ENCODE measurements around the gene MEG3.

MEG3 gene

GRCh38 chr14:100841761-100842403 is 16.0 kb downstream of the MEG3 start:
- peaks cover 44% of the 10 kb centered on the region for H3K4me1 ChIP-seq (ENCODE audit: control insufficient read depth, insufficient read depth, low read length, poor library complexity, severe bottlenecking)
- 91 to 93% methylated on average over 12 to 15 of the region's 15 CpGs for WGBS, 2 experiments (ENCODE audit: insufficient coverage in 2 of 2)
- H3K4me3 ChIP-seq (ENCODE audit: extremely low read depth, insufficient read depth, low read length, poor library complexity, severe bottlenecking), result no peak overlapping the region
- H3K27ac ChIP-seq (ENCODE audit: low read depth, low read length, severe bottlenecking), result no peak overlapping the region
- no peaks in the 10 kb centered on the region for H3K9me3 ChIP-seq (ENCODE audit: control insufficient read depth, low read length)
- no peaks in the 10 kb centered on the region for H3K36me3 ChIP-seq (ENCODE audit: control insufficient read depth, insufficient read depth, low read length)

- Histone ChIP-seq H3K4me3 (ENCODE audit: extremely low read depth, insufficient read depth, low read length, poor library complexity, severe bottlenecking) (no peak overlapping the region), H3K4me1 (ENCODE audit: control insufficient read depth, insufficient read depth, low read length, poor library complexity, severe bottlenecking) (peaks cover 40% of the 10 kb centered on the region), H3K36me3 (ENCODE audit: control insufficient read depth, insufficient read depth, low read length) (no peaks in the 10 kb centered on the region), H3K9me3 (ENCODE audit: control insufficient read depth, low read length) (no peaks in the 10 kb centered on the region), H3K27ac (ENCODE audit: low read depth, low read length, severe bottlenecking) (peak overlapping the region; percentile 76)
- WGBS, 2 experiments (ENCODE audit: insufficient coverage in 2 of 2), result 49 to 68% methylated on average over 6 of the region's 8 CpGs
Observed at GRCh38 chr14:100842799-100843198, 16.9 kb downstream of the MEG3 start.

- 94 to 100% methylated on average over 2 to 4 of the region's 4 CpGs for WGBS, 2 experiments (ENCODE audit: insufficient coverage in 2 of 2)
- Histone ChIP-seq H3K4me3 (ENCODE audit: extremely low read depth, insufficient read depth, low read length, poor library complexity, severe bottlenecking) (no peak overlapping the region), H3K36me3 (ENCODE audit: control insufficient read depth, insufficient read depth, low read length) (no peaks in the 10 kb centered on the region), H3K27ac (ENCODE audit: low read depth, low read length, severe bottlenecking) (no peak overlapping the region), H3K9me3 (ENCODE audit: control insufficient read depth, low read length) (no peaks in the 10 kb centered on the region), H3K4me1 (ENCODE audit: control insufficient read depth, insufficient read depth, low read length, poor library complexity, severe bottlenecking) (peaks cover 36% of the 10 kb centered on the region)
Observed at GRCh38 chr14:100844082-100844408, 18.1 kb downstream of the MEG3 start.

GRCh38 chr14:100844421-100844820 is 18.5 kb downstream of the MEG3 start:
- Histone ChIP-seq H3K9me3 (ENCODE audit: control insufficient read depth, low read length) (no peaks in the 10 kb centered on the region), H3K27ac (ENCODE audit: low read depth, low read length, severe bottlenecking) (no peak overlapping the region), H3K36me3 (ENCODE audit: control insufficient read depth, insufficient read depth, low read length) (no peaks in the 10 kb centered on the region), H3K4me3 (ENCODE audit: extremely low read depth, insufficient read depth, low read length, poor library complexity, severe bottlenecking) (no peak overlapping the region), H3K4me1 (ENCODE audit: control insufficient read depth, insufficient read depth, low read length, poor library complexity, severe bottlenecking) (peaks cover 33% of the 10 kb centered on the region)
- WGBS, 2 experiments (ENCODE audit: insufficient coverage in 2 of 2), result 86 to 93% methylated on average over 5 to 8 of the region's 9 CpGs

- Histone ChIP-seq H3K36me3 (ENCODE audit: control insufficient read depth, insufficient read depth, low read length) (no peaks in the 10 kb centered on the region), H3K4me3 (ENCODE audit: extremely low read depth, insufficient read depth, low read length, poor library complexity, severe bottlenecking) (no peak overlapping the region), H3K4me1 (ENCODE audit: control insufficient read depth, insufficient read depth, low read length, poor library complexity, severe bottlenecking) (peaks cover 28% of the 10 kb centered on the region), H3K27ac (ENCODE audit: low read depth, low read length, severe bottlenecking) (no peak overlapping the region), H3K9me3 (ENCODE audit: control insufficient read depth, low read length) (no peaks in the 10 kb centered on the region)
- WGBS, 2 experiments (ENCODE audit: insufficient coverage in 2 of 2), result 95 to 96% methylated on average over 8 to 12 of the region's 13 CpGs
Observed at GRCh38 chr14:100844846-100845245, 18.9 kb downstream of the MEG3 start.

DNA sequence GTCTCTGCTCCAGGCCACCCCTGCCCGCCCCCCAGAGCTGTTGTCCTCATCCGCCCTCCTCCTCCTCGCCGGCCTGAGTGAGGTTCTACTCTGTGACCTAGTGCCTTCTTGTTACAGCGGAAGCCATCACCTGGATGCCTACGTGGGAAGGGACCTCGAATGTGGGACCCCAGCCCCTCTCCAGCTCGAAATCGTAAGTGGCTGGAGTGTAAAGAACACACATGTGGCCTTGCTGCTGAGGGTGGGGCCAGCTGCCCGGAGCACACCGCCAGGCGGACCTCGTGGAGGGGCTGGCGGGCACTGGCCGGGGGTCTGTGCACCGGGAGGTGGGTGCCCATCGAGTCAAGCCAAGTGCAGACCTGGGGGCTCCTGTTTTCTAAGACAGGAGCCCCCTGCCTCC is 19.4 kb downstream of the MEG3 start:
- Histone ChIP-seq H3K27ac (ENCODE audit: low read depth, low read length, severe bottlenecking) (no peak overlapping the region), H3K36me3 (ENCODE audit: control insufficient read depth, insufficient read depth, low read length) (no peaks in the 10 kb centered on the region)

DNA sequence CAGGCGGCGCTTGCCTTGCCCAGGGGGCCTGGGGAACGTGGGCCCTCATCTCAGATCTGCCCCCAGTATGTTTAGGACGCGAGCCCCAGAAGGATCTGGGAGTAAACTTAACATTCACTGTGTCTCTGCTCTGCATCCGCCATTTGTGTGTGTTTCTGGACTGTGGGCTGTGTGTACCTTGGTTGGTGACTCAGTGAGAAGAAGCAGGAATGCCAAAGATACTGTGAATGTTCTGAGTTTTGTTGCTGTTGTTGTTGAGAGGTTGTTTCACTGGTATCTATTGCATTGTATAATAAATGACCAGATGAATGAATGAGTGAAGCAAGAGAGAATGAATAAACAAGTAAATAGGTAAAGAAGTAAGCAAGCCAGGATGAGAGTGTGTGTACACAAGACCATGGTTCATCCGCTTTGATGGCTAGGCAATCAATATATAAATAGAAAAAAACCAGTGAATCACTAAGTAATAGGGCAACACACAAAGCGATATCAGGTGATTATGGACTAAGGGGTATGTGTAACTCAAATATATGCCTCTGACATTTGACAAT is 20.5 kb downstream of the MEG3 start:
- Histone ChIP-seq H3K4me1 (ENCODE audit: control insufficient read depth, insufficient read depth, low read length, poor library complexity, severe bottlenecking) (peaks cover 17% of the 10 kb centered on the region), H3K9me3 (ENCODE audit: control insufficient read depth, low read length) (no peaks in the 10 kb centered on the region), H3K36me3 (ENCODE audit: control insufficient read depth, insufficient read depth, low read length) (no peaks in the 10 kb centered on the region), H3K27ac (ENCODE audit: low read depth, low read length, severe bottlenecking) (no peak overlapping the region), H3K4me3 (ENCODE audit: extremely low read depth, insufficient read depth, low read length, poor library complexity, severe bottlenecking) (no peak overlapping the region)
- WGBS, 2 experiments (ENCODE audit: insufficient coverage in 2 of 2), result 88 to 97% methylated on average over 5 to 6 of the region's 8 CpGs

More for the DNA sequence above, 19.4 kb downstream of the MEG3 start:
- Histone ChIP-seq H3K9me3 (ENCODE audit: control insufficient read depth, low read length) (no peaks in the 10 kb centered on the region), H3K4me3 (ENCODE audit: extremely low read depth, insufficient read depth, low read length, poor library complexity, severe bottlenecking) (no peak overlapping the region), H3K4me1 (ENCODE audit: control insufficient read depth, insufficient read depth, low read length, poor library complexity, severe bottlenecking) (peaks cover 23% of the 10 kb centered on the region)
- WGBS, 2 experiments (ENCODE audit: insufficient coverage in 2 of 2), result 93 to 100% methylated on average over 13 to 17 of the region's 17 CpGs

DNA sequence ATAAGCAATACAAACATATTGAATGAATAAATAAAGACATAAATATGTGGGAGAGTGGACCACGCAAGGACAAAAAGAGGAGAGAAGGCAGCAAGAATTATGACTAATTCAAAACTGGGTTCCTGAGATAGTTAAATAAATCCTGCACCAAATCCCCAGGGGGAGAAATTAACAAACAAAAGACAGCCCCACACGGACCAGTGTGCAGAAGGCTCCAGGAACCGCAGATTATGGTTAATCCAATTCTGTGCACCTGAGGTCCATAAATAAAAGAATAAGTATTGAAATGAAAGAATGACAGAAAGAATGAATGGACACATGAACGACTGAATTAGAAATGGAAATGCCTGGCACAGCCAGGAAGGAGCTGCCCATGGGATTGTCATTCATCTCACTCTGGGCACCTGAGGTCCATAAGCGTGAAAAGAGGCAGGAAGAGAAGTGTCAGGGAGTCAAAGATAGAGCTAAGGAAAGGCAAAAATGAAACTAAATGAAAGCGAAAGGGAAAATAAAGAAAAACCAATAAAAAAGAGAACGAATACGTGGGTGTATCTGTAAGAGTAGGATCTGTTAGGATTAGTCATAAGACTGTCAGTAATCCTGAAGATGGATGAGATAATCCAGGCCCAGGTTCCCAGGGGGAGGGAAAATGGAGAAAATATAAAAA is 23.3 kb downstream of the MEG3 start:
- H3K4me1 ChIP-seq (ENCODE audit: control insufficient read depth, insufficient read depth, low read length, poor library complexity, severe bottlenecking), result no peaks in the 10 kb centered on the region
- H3K27ac ChIP-seq (ENCODE audit: low read depth, low read length, severe bottlenecking), result no peak overlapping the region
- no peaks in the 10 kb centered on the region for H3K36me3 ChIP-seq (ENCODE audit: control insufficient read depth, insufficient read depth, low read length)
- H3K9me3 ChIP-seq (ENCODE audit: control insufficient read depth, low read length), result no peaks in the 10 kb centered on the region
- WGBS, 2 experiments (ENCODE audit: insufficient coverage in 2 of 2), result 89 to 92% methylated on average over 6 of the region's 8 CpGs
- no peak overlapping the region for H3K4me3 ChIP-seq (ENCODE audit: extremely low read depth, insufficient read depth, low read length, poor library complexity, severe bottlenecking)

GRCh38 chr14:100850841-100851585 is 25.1 kb downstream of the MEG3 start:
- H3K4me1 ChIP-seq (ENCODE audit: control insufficient read depth, insufficient read depth, low read length, poor library complexity, severe bottlenecking), result no peaks in the 10 kb centered on the region
- no peak overlapping the region for H3K27ac ChIP-seq (ENCODE audit: low read depth, low read length, severe bottlenecking)
- no peaks in the 10 kb centered on the region for H3K36me3 ChIP-seq (ENCODE audit: control insufficient read depth, insufficient read depth, low read length)
- H3K4me3 ChIP-seq (ENCODE audit: extremely low read depth, insufficient read depth, low read length, poor library complexity, severe bottlenecking), result no peak overlapping the region
- WGBS, 2 experiments (ENCODE audit: insufficient coverage in 2 of 2), result 66 to 72% methylated on average over 6 to 8 of the region's 8 CpGs
- no peaks in the 10 kb centered on the region for H3K9me3 ChIP-seq (ENCODE audit: control insufficient read depth, low read length)

- no peak overlapping the region for H3K27ac ChIP-seq (ENCODE audit: low read depth, low read length, severe bottlenecking)
- 88 to 94% methylated on average over 11 to 12 of the region's 13 CpGs for WGBS, 2 experiments (ENCODE audit: insufficient coverage in 2 of 2)
- no peaks in the 10 kb centered on the region for H3K36me3 ChIP-seq (ENCODE audit: control insufficient read depth, insufficient read depth, low read length)
- no peak overlapping the region for H3K4me3 ChIP-seq (ENCODE audit: extremely low read depth, insufficient read depth, low read length, poor library complexity, severe bottlenecking)
- H3K9me3 ChIP-seq (ENCODE audit: control insufficient read depth, low read length), result no peaks in the 10 kb centered on the region
- H3K4me1 ChIP-seq (ENCODE audit: control insufficient read depth, insufficient read depth, low read length, poor library complexity, severe bottlenecking), result no peaks in the 10 kb centered on the region
Observed at GRCh38 chr14:100851586-100851916, 25.6 kb downstream of the MEG3 start.

All from mesodermal cell (in vitro differentiated cells).